ENCODE results near the gene ZNF280C. TPM values are rescaled to one million over a fixed set of nuclear protein-coding genes. Genes with fewer than 3 reads are reported as not detected.
"Not testable (repeated sequence)": the region's sequence is repeated elsewhere in the genome, so short reads cannot be mapped to it uniquely, and the experiment has no call there.

The ZNF280C gene
- total RNA-seq, 4 donors from 2014 or later = 1.8 to 10.4 (median 6.0) TPM

- intact Hi-C loops (cut with DNase I; ENCODE audit: low total_unique reads) = no loop called here
- no peak for DNase-seq
Observed at GRCh38 chrX:130253916-130254315, 14.8 kb downstream of the ZNF280C start.

GRCh38 chrX:130251671-130252070, 17.0 kb downstream of the ZNF280C start:
- intact Hi-C loops (cut with DNase I; ENCODE audit: low total_unique reads) = no loop called here
- Histone ChIP-seq H3K4me3 (no peak overlapping the region), H3K4me1 (no peaks in the 10 kb centered on the region), H3K9me3 (no peaks in the 10 kb centered on the region), H3K27me3 (no peaks in the 10 kb centered on the region), H3K27ac (no peak overlapping the region), H3K36me3 (no peaks in the 10 kb centered on the region)
- TF ChIP-seq CTCF (IDR thresholded peaks at IDR 0.05) (no peak), POLR2A (IDR thresholded peaks at IDR 0.05) (no peak)
- DNase-seq = no peak

More at GRCh38 chrX:130253916-130254315, 14.8 kb downstream of the ZNF280C start:
- no peak overlapping the region for H3K4me3 ChIP-seq
- no peaks in the 10 kb centered on the region for H3K4me1 ChIP-seq
- no peaks in the 10 kb centered on the region for H3K27me3 ChIP-seq
- H3K9me3 ChIP-seq = no peaks in the 10 kb centered on the region
- H3K36me3 ChIP-seq = no peaks in the 10 kb centered on the region
- no peak overlapping the region for H3K27ac ChIP-seq
- TF ChIP-seq CTCF (IDR thresholded peaks at IDR 0.05) = no peak
- no peak for TF ChIP-seq POLR2A (IDR thresholded peaks at IDR 0.05)

GRCh38 chrX:130247996-130248395, 20.7 kb downstream of the ZNF280C start:
- TF ChIP-seq POLR2A (IDR thresholded peaks at IDR 0.05) = no peak
- TF ChIP-seq CTCF (IDR thresholded peaks at IDR 0.05) = no peak
- intact Hi-C loops (cut with DNase I; ENCODE audit: low total_unique reads) = no loop called here
- Histone ChIP-seq H3K4me3 (no peak overlapping the region), H3K4me1 (no peaks in the 10 kb centered on the region), H3K36me3 (no peaks in the 10 kb centered on the region), H3K27ac (no peak overlapping the region), H3K27me3 (no peaks in the 10 kb centered on the region), H3K9me3 (no peaks in the 10 kb centered on the region)
- DNase-seq = no peak

- no peaks in the 10 kb centered on the region for H3K4me1 ChIP-seq
- TF ChIP-seq POLR2A (IDR thresholded peaks at IDR 0.05) (no peak), CTCF (IDR thresholded peaks at IDR 0.05) (no peak)
- no peaks in the 10 kb centered on the region for H3K9me3 ChIP-seq
- intact Hi-C loops (cut with DNase I; ENCODE audit: low total_unique reads) = no loop called here
- H3K27ac ChIP-seq = no peak overlapping the region
- H3K4me3 ChIP-seq = no peak overlapping the region
- no peaks in the 10 kb centered on the region for H3K36me3 ChIP-seq
- H3K27me3 ChIP-seq = no peaks in the 10 kb centered on the region
- DNase-seq = no peak
Observed at GRCh38 chrX:130246084-130246483, 22.6 kb downstream of the ZNF280C start.

- Histone ChIP-seq H3K27ac (no peak overlapping the region), H3K9me3 (no peaks in the 10 kb centered on the region), H3K4me3 (no peak overlapping the region), H3K27me3 (no peaks in the 10 kb centered on the region), H3K4me1 (no peaks in the 10 kb centered on the region), H3K36me3 (no peaks in the 10 kb centered on the region)
- TF ChIP-seq CTCF (IDR thresholded peaks at IDR 0.05) (no peak), POLR2A (IDR thresholded peaks at IDR 0.05) (no peak)
- no peak for DNase-seq
- intact Hi-C loops (cut with DNase I; ENCODE audit: low total_unique reads) = no loop called here
Observed at GRCh38 chrX:130245441-130245840, 23.3 kb downstream of the ZNF280C start.

GRCh38 chrX:130231184-130231583, 37.5 kb downstream of the ZNF280C start:
- H3K27me3 ChIP-seq; intact Hi-C loops (cut with DNase I; ENCODE audit: low total_unique reads); DNase-seq; H3K27ac ChIP-seq; H3K36me3 ChIP-seq; H3K9me3 ChIP-seq; H3K4me1 ChIP-seq; H3K4me3 ChIP-seq: not testable (repeated sequence)

Measured in uterus (tissue), 4 donors.